Gastrocnemius medialis (tissue), 4 donors: Measurements from ENCODE around the gene GFRA1.

Source experiments
- CTCF ChIP-seq, 5 experiments: fragments of 450-650 bp in 3 of 5; fragments of 200-600 bp in 2 of 5; sonication (generic) in 2 of 5; IDR thresholded peaks in 4 of 5; conservative IDR thresholded peaks in 1 of 5; 1 replicate in 4 of 5; 2 replicates in 1 of 5; pipeline ENCODE4 v1.5.1; 2016 to 2019; ENCODE audit warnings: antibody characterized with exemption in 5 of 5, mild to moderate bottlenecking in 3 of 5, moderate library complexity in 3 of 5
- POLR2A ChIP-seq, 2 donors: fragments of 450-650 bp; IDR thresholded peaks; one replicate each; pipeline ENCODE4 v1.6.1; 2017; ENCODE audit warnings: antibody characterized with exemption in 2 of 2, mild to moderate bottlenecking in 2 of 2, moderate library complexity in 2 of 2

GRCh38 chr10:116055252-116055916 lies 217.6 kb downstream of the GFRA1 start:
- TF ChIP-seq CTCF (IDR thresholded peaks at IDR 0.05 in 4 of 5, conservative IDR thresholded peaks at IDR 0.05 in 1 of 5), result no peak
- TF ChIP-seq POLR2A (IDR thresholded peaks at IDR 0.05), result no peak
